Measurements from ENCODE around the gene SMCO3. TPM values are rescaled to one million over a fixed set of nuclear protein-coding genes. Genes with fewer than 3 reads are reported as not detected.

The SMCO3 gene
- total and polyA plus RNA-seq, 10 of the 15 experiments (the other 5 are each of a cell fraction or from before 2014, with no cell fraction given): 0.05 to 0.35 (median 0.10) TPM; not detected in 6

GRCh38 chr12:14833952-14834351 is 20.0 kb upstream of the SMCO3 start:
- Histone ChIP-seq H3K79me2 (ENCODE audit: control insufficient read depth, insufficient read depth, low read length) (no peaks in the 10 kb centered on the region), H3K4me1 (ENCODE audit: control insufficient read depth, insufficient read depth, low read length) (no peaks in the 10 kb centered on the region), H3K36me3 (ENCODE audit: control insufficient read depth in 2 of 2, insufficient read depth in 2 of 2, low read length in 1 of 2) (no peaks in the 10 kb centered on the region), H2AFZ (ENCODE audit: control insufficient read depth, low read depth, low read length) (no peak overlapping the region), H3K9me3 (replicated peaks; ENCODE audit: control insufficient read depth, insufficient read depth, low read length) (no peaks in the 10 kb centered on the region), H3K27me3 (replicated peaks in 1 of 2; ENCODE audit: control insufficient read depth in 2 of 2, insufficient read depth in 2 of 2, low read length in 1 of 2) (no peaks in the 10 kb centered on the region; a peak in 1 of 4 replicates), H3K27ac (ENCODE audit: control insufficient read depth, insufficient read depth) (no peak overlapping the region), H3K4me2 (ENCODE audit: control insufficient read depth, insufficient read depth) (no peak overlapping the region), H4K20me1 (ENCODE audit: control insufficient read depth, insufficient read depth) (no peaks in the 10 kb centered on the region), H3K4me3 (no peak overlapping the region), H3K9ac (ENCODE audit: control insufficient read depth, insufficient read depth, low read length) (no peak overlapping the region)
- ChIA-PET RAD21 (ENCODE audit: unreplicated experiment) (no interaction called here), SMC1A (ENCODE audit: uncharacterized antibody, unreplicated experiment) (interaction anchor here (0.7 to 1.3 kb wide), 4 partner anchors 9 to 154 kb away, joined by 3 to 5 read pairs (median 3); no protein-coding TSS in a partner anchor), CTCF (interaction anchor here (1.7 to 2.2 kb wide), 2 partner anchors 12 to 205 kb away, joined by 3 to 6 read pairs; no protein-coding TSS in a partner anchor), POLR2A (no interaction called here)
- in situ Hi-C loops (cut with MboI): no loop called here
- DNase-seq (ENCODE audit: low read depth, low spot score) (no peak), FAIRE-seq (no peak), ATAC-seq (no peak)
- TF ChIP-seq CUX1 (IDR thresholded peaks at IDR 0.05; ENCODE audit: insufficient replicate concordance, low read depth, low read length) (no peak), LARP7 (IDR thresholded peaks at IDR 0.05) (no peak), E4F1 (IDR thresholded peaks at IDR 0.05; ENCODE audit: borderline replicate concordance, partially characterized antibody) (no peak), CREM (IDR thresholded peaks at IDR 0.05; ENCODE audit: low read depth) (no peak), ZBTB11 (CRISPR knock-in tag; IDR thresholded peaks at IDR 0.05) (no peak), DPF2 (IDR thresholded peaks at IDR 0.05) (no peak), HDAC6 (IDR thresholded peaks at IDR 0.05; ENCODE audit: unreplicated experiment) (no peak), GATAD2B (conservative IDR thresholded peaks at IDR 0.05; ENCODE audit: low read depth) (no peak), KLF5 (IDR thresholded peaks at IDR 0.05; ENCODE audit: partially characterized antibody) (no peak), JUND (IDR thresholded peaks at IDR 0.05; ENCODE audit: low read depth, low read length) (no peak), MYC (IDR thresholded peaks at IDR 0.05; ENCODE audit: insufficient read depth, insufficient read length, insufficient replicate concordance, low read length, severe bottlenecking) (no peak)
- 83% methylated on average over 1 of the region's 1 CpG for WGBS (ENCODE audit: insufficient coverage, insufficient replicate concordance, low lambda C conversion rate, missing lambda C conversion rate)
- intact Hi-C loops (cut with micrococcal nuclease; ENCODE audit: unreplicated experiment): no loop called here
- BruUV-seq (replicated peaks): no TSS peak
